IPS DF 4.7 (cell line): Measurements from ENCODE around the gene TMEM242.

Source experiments
- DNase-seq: peaks from one replicate; pipeline ENCODE4 v3.0.0-alpha.2; 2013; ENCODE audit warnings: low spot score; ENCODE audit errors: extremely low read depth

TMEM242 gene

DNA sequence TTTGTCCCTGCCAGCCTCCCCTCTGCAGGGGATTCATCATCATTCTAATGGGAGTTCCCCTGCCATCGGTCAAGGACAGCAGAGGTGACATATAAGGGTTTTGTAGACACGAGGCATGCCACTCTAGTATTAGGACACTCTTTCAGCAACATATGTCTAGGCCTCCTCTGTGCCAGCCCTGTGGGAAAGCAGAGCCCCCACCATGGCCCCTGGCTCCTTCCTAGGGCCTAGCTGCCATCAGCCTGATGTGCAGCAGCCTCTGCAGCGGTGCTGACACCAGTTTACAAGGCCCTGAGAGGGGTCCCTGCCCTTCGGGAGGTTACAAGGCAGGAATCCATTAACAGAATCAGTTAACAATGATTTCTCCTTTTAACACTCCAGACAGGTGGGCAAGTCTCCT lies 32.5 kb downstream of the TMEM242 start:
- no peak for DNase-seq

DNA sequence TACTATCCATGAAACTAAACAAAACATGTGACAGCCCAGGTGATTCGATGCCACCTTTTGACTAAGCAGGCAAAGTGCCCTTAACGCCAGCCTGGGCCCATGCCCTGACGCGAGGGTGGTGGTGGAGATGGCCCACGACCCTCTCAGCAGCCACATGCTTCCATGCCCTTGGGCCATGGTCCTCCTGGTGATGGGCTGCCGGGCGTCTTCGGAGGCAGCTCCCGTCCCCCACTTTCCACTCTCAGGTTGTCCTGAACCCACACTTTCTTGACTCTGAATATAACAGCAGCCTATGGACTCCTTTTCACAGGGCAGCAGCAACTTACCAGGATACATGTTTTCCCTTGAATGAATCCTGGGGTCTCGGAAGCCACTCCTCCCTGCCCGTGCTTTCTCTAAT lies 33.6 kb downstream of the TMEM242 start:
- DNase-seq = no peak

GRCh38 chr6:157288575-157288974 lies 34.7 kb downstream of the TMEM242 start:
- DNase-seq = no peak

DNA sequence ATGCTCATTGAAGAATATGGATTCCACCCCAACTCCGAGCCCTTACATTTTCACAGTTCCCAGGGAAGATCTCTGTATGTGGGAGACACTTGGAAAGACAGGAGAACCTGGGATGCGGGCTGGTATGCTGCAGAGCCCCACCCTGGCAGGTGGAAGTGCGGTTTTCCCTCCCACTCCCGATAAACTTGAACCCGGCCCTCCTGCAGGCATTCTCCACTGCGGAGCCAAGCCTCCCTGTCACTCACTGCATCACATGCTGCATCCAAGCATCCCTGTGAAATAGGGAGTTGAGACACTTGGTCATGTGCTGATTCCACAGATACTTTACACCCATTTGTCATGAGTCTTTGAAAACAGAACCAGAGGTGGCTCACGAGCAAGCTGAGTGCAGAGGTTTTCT lies 35.4 kb downstream of the TMEM242 start:
- no peak for DNase-seq

DNA sequence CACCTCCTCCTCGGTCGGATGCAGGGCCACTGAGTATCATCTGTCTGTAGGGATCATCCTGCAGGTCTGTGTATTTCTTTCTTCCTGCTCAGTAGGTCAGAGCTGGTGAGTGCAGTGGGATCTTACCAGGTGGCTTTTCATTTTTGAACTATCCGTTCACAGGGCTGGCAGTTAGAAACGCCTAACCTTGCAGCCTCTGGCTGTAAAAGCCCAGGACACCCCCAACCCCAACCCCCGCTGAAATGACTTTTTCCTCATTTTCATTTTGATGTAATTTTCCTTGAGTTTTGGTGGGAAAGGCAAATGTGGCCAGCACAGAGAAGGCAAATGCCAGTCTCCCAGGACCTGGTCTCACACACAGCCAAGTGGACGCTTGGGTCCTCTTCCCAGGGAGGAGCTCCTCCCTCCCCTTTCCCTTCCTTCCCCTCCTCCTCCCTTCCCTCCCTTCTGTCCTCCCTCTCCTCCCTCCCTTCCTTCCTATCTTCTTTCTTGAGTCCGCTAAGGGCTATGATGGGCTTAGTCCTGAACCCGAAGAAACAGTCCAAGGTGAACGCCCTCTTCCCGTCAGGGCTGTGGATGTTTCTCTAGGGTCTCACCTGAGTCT lies 36.0 kb downstream of the TMEM242 start:
- DNase-seq = no peak

DNA sequence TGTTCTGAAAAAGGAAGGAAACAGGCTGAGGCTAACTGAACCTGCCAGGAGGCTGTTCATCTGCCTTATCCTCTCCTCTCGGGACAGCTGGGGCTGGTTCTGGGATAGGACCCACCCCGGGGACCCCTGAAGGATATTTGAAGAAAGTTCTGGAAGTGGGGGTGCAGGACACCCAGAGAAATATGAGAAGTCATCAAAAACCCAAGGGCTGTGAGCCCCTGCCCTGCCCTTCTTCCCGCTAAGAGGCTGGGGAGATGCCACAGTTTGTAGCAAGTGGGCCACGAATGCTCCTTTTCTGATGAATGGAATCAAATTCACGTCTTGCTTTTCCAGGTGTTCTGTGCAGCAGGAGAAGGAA lies 37.9 kb downstream of the TMEM242 start:
- no peak for DNase-seq

GRCh38 chr6:157284738-157285421 lies 38.4 kb downstream of the TMEM242 start:
- no peak for DNase-seq

DNA sequence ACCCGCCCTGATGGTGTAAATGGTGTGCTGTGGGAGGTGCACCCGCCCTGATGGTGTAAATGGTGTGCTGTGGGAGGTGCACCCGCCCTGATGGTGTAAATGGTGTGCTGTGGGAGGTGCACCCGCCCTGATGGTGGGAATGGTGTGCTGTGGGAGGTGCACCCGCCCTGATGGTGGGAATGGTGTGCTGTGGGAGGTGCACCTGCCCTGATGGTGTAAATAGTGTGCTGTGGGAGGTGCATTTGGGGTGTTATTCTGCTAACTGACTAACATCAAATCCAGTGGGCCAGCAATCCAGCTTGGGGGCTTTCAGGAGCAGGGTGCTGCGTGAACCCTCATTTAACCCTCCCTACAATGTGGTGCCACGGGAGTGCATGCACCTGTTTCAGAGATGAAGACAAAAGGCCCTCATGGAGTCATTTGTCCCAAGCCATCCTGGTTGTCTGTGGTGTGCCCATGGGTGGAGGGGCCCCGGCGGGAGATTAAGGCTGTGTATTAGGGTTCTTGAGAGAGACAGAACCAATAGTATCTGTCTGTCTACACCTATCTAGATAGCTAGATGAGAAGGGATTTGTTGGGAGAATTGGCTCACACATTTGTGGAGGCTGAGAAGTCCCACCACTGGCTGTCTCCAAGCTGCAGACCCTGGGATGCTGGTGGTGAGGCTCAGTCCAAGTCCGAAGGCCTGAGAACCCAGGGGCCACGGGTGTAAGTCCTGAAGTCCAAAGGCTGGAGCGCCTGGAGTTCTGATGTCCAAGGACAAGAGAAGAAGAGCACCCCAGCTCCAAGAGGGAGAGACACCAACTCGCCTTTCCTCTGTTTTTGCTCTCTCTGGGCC lies 39.2 kb downstream of the TMEM242 start:
- no peak for DNase-seq

GRCh38 chr6:157283330-157283898 lies 39.9 kb downstream of the TMEM242 start:
- no peak for DNase-seq

- DNase-seq = no peak
Measured at GRCh38 chr6:157282284-157282683, 41.0 kb downstream of the TMEM242 start.

GRCh38 chr6:157281570-157281969 lies 41.7 kb downstream of the TMEM242 start:
- DNase-seq = no peak

DNA sequence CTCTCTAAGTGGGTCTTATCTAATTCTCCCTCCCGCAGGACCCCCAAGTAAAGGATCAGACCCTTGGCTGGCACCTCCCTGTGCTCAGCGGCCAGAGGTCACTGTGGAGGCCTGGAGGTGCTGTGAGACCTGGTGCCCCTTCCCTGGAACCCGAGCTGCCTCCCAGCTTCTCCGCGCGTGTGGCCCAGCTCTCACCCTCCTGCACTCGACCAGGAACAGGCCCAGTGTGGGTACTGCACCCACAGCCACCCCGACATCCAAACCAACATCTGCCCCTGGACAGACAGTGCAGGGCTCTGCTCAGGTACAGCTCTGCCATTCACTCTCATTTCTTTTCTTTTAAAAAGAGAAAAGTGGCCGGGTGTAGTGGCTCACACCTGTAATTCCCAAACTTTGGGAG lies 42.4 kb downstream of the TMEM242 start:
- DNase-seq = no peak

DNA sequence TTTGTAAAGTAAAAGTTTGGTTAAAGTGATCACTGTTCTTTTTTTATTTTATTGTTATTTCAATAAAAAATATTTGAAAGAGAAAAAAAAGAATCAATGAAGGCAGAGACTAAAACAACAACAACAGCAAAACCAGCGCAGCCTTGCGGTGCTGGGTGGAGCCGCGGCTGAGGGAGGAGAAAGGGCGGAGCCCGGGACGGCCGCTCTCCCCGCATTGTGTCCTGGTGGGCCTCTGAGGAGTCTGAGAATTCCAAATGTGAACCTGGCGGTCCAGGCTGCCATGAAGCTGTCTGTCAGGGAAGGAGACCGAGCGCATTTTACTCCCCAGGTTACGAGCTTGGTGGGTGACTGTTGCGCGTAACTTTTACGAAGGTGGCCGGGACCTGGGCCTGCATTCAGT lies 43.2 kb downstream of the TMEM242 start:
- DNase-seq = no peak

GRCh38 chr6:157278171-157278570 lies 45.1 kb downstream of the TMEM242 start:
- DNase-seq = no peak

DNA sequence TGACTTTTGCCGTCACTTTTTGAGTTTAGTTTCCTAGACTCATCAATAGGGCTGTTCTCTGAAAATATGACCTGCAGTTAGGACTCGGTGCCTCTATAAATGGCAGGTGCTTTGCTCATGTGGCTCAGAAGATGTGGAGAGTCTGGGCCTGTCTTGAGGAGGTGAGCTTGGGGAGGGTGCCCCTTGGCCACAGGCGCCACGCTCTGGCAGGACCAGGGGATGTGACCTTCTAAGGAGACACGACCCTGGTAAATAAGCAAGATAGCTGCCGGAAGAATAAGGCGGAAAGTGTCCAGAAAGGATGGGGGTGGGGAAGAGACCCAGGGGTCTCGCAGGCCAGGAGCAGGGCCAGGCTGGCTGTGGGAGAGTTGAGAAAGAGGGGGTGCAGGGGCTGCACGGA lies 46.6 kb downstream of the TMEM242 start:
- DNase-seq = no peak

DNA sequence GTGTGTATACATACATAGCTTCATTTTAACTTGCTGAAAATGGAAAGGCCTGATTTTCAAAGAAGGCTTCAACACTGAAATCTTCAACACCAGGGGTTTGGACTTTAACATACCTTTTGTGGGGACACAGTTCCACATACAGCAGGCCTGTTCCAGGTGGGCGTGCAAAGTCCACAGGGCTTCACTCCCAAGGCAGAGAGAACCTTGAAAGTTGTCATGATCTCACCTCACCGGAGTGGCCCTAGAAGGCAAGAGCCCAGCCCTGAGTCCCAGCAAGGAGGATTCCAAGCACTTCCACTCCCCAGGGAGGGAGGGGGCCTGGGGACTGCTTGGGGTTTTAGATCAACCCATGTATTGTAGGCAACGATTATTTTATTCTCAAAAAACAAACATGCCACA lies 47.2 kb downstream of the TMEM242 start:
- no peak for DNase-seq

- no peak for DNase-seq
Measured at GRCh38 chr6:157274471-157275226, 48.7 kb downstream of the TMEM242 start.

- no peak for DNase-seq
Measured at GRCh38 chr6:157273756-157274470, 49.4 kb downstream of the TMEM242 start.

DNA sequence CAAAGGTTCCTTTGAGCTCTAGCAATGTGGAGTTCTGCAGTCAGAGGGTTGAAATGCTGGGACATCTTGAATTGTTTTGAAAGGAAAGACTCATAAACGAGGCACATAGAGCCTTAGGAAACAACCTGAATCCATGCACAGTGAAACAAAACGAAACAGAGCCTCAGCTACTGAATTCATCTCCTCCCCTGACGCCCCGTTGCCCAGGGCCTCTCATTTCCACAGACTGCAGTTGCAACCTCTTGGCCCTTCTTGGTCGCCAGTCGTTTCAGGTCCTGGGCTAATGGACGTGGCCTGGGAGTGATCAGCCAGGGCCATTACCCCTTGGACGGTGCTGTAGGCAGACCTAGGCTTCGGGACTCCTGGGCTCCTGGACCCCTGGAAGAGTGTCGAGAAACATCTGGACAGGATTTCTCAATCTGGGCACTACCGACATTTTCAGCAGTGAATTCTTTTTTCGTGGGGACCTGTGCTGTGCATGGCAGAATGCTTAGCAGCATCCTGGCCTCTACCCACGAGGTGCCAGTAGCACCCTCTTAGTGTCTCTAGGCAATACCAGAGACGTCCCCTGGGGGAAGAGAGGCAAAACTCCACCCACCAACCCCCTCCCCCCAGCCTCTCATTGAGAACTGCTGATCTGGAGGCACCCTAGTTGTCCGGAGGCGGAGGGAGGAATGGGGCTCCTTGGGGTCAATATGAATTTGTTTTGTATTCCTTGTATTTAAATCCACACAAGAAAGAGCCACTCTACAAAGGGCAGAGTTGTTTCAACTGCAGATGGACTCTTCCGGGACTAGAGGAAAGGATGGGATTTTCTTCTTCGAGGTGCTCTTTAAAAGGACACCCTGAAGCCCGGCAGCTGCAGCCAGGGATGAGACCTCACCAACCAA lies 50.2 kb downstream of the TMEM242 start:
- no peak for DNase-seq

DNA sequence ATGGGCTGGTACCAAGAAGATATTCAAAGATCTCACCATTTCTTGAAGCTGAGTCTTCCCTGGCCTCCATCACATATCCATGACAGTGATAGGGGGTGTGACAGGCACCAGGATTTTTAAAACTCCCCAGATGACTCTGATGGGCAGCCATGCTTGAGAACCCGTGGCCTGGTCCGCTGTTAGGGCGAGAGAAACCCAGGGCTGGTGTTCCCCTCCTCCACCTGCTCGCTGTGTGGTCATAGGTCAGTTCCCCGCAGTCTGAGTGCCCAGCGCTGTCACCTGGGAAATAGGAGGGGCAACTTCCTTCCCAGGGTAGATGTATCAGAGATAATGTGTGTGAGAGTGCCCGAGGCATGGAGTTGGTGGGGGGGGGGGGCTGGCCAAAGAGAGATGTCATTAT lies 50.9 kb downstream of the TMEM242 start:
- no peak for DNase-seq
